GM18870 (cell line): ENCODE results near the gene KRTAP6-1.

Experiments
- ATAC-seq: cut with Tn5 transposase; IDR thresholded peaks from one replicate; pipeline ENCODE4 v1.9.1; 2021; ENCODE audit warnings: moderate library complexity; ENCODE audit not compliant: unreplicated experiment

KRTAP6-1 gene

GRCh38 chr21:30579346-30579745 is 34.4 kb downstream of the KRTAP6-1 start:
- ATAC-seq, result no peak

DNA sequence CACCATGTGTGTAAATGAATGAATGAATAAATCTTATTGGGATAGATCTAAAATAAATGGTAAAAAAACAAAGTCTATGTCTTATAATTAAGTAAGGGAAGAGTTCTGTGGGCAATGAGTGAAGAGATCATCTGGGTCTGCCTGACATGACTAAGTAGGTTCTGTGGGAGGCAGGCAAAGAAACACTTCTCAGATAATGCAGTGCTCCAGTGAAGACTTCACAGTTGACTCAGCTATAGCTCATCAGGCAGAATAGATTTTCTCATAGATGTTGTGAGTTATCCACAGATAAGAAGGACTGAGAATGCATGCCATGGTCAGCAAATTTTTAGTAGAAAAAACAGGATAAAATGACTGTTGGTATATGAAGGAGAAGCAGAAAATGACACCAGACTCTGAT is 36.0 kb downstream of the KRTAP6-1 start:
- no peak for ATAC-seq

DNA sequence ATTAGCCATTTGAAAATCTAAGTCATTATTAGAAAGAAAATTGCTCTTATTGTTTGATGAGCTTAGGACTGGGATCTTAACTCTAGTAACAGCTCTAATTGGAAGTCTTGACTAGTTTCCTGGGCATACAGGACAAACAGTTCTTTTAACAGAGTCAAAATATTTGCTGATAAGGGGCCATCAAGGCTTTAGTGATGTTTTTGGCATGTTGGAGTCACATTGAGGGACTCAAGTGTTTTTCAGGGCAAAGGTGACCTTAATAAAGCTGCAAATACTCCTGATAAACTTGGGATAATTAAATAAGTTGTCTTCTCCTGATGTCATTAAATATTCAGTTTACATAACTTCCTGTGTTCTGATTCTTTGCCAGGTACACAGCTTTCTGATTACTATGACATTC is 46.1 kb downstream of the KRTAP6-1 start:
- ATAC-seq, result no peak

GRCh38 chr21:30563630-30564029 is 50.1 kb downstream of the KRTAP6-1 start:
- ATAC-seq, result no peak
